Activated naive CD8-positive, alpha-beta T cell (primary cell): Measurements from ENCODE around the gene PGM2.

Experiments used
- H3K27ac Mint-ChIP-seq: one replicate; pipeline ENCODE4 v1.8.0; 2021; ENCODE audit warnings: mixed read lengths
- H3K27me3 Mint-ChIP-seq: one replicate; pipeline ENCODE4 v1.8.0; 2021; ENCODE audit warnings: mixed read lengths
- H3K36me3 Mint-ChIP-seq: one replicate; pipeline ENCODE4 v1.8.0; 2021; ENCODE audit warnings: mixed read lengths
- H3K4me1 Mint-ChIP-seq: one replicate; pipeline ENCODE4 v1.8.0; 2021; ENCODE audit warnings: low read depth, mixed read lengths
- H3K4me3 Mint-ChIP-seq: one replicate; pipeline ENCODE4 v1.8.0; 2021; ENCODE audit warnings: mild to moderate bottlenecking, mixed read lengths
- H3K9me3 Mint-ChIP-seq: one replicate; pipeline ENCODE4 v1.8.0; 2021; ENCODE audit warnings: low read depth, mixed read lengths

Gene PGM2

GRCh38 chr4:37865450-37865849 is 39.0 kb downstream of the PGM2 start:
- Mint-ChIP-seq H3K36me3 (peaks cover 29% of the 10 kb centered on the region), H3K4me3 (no peak overlapping the region), H3K27ac (no peak overlapping the region), H3K4me1 (no peaks in the 10 kb centered on the region), H3K9me3 (no peaks in the 10 kb centered on the region), H3K27me3 (no peaks in the 10 kb centered on the region)

DNA sequence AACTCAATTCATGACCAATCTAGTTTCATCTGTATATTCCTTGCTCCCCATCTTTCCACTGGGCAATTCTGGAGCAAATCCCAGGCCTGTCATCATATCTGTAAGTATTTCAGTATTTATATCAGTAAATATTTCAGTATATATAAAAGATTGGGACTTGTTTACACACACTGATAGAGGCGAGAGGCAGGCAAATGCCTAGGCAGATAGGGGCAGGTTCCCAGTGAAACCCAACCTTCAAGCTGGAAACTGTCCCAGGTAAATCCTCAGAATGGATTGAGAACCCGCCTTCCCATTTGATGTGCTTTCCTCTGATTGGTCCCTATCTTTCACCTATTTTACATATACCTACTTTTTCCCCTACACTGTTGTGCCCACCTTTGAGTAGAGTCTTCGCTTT is 40.6 kb downstream of the PGM2 start:
- H3K27ac Mint-ChIP-seq, result no peak overlapping the region
- H3K27me3 Mint-ChIP-seq, result no peaks in the 10 kb centered on the region
- H3K9me3 Mint-ChIP-seq, result no peaks in the 10 kb centered on the region
- H3K4me3 Mint-ChIP-seq, result no peak overlapping the region
- H3K36me3 Mint-ChIP-seq, result peaks cover 26% of the 10 kb centered on the region
- peaks cover 6% of the 10 kb centered on the region for H3K4me1 Mint-ChIP-seq

- peaks cover 18% of the 10 kb centered on the region for H3K4me1 Mint-ChIP-seq
- H3K27me3 Mint-ChIP-seq, result no peaks in the 10 kb centered on the region
- H3K36me3 Mint-ChIP-seq, result peaks cover 23% of the 10 kb centered on the region
- H3K9me3 Mint-ChIP-seq, result no peaks in the 10 kb centered on the region
- H3K4me3 Mint-ChIP-seq, result no peak overlapping the region
- H3K27ac Mint-ChIP-seq, result no peak overlapping the region
These were observed 41.8 kb downstream of the PGM2 start for GRCh38 chr4:37868238-37868637.

DNA sequence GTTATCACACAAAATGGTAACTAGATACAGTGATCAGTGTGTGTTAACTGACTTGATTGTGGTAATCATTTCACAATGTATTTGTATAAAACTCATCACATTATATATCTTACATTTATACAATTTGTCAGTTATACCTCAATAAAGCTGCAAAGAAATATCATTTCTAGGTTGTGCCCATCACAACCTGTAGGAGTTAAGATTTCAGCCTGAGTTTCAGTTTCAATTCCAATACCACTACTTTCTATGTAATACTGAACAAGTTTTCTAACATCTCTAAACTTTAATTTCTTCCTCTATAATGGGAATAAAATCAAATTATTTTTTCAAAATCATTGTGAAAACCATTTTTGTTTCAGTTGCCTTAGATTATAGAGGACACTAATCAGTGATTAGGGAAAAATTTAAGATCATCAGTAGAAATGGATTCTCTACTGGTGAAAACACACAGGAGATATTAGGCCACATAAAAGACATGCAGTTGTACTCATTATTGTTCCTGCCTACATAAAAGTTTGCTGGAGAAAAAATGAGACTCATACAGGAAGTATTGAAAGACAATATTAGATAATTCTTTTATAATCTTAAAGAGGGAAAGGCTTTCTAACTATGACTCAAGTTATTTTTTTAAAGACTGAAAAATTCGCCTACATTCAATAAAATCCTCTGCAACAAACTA is 46.0 kb downstream of the PGM2 start:
- Mint-ChIP-seq H3K27me3 (no peaks in the 10 kb centered on the region), H3K27ac (no peak overlapping the region), H3K4me3 (no peak overlapping the region), H3K36me3 (peaks cover 15% of the 10 kb centered on the region), H3K4me1 (peaks cover 21% of the 10 kb centered on the region), H3K9me3 (no peaks in the 10 kb centered on the region)

GRCh38 chr4:37873386-37873785 is 46.9 kb downstream of the PGM2 start:
- peaks cover 8% of the 10 kb centered on the region for H3K36me3 Mint-ChIP-seq
- peaks cover 21% of the 10 kb centered on the region for H3K4me1 Mint-ChIP-seq
- H3K27me3 Mint-ChIP-seq, result no peaks in the 10 kb centered on the region
- H3K4me3 Mint-ChIP-seq, result no peak overlapping the region
- no peaks in the 10 kb centered on the region for H3K9me3 Mint-ChIP-seq
- H3K27ac Mint-ChIP-seq, result peak overlapping the region; percentile 22

DNA sequence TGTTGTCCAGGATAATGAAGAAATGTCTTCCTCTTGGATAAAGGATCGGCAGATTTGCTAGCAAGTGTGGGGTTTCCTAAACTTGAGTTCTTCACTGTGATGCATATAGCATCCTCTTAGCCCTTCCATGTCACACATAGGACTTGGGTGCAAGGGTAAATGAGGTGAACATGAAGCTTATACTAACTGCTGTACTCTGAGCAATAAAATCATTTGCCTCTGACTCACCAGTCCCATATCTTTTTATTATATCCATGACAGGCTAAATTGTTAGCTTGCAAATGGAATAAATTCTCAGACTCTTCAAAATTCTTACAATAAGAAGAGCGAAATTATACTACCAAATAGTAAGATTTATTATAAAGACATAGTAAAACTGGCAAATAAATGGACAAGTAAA is 49.7 kb downstream of the PGM2 start:
- Mint-ChIP-seq H3K4me3 (no peak overlapping the region), H3K27ac (no peak overlapping the region), H3K9me3 (no peaks in the 10 kb centered on the region), H3K27me3 (no peaks in the 10 kb centered on the region), H3K4me1 (peaks cover 22% of the 10 kb centered on the region), H3K36me3 (peaks cover 2% of the 10 kb centered on the region)

- Mint-ChIP-seq H3K27me3 (no peaks in the 10 kb centered on the region), H3K36me3 (peaks cover 2% of the 10 kb centered on the region), H3K4me1 (peaks cover 3% of the 10 kb centered on the region), H3K4me3 (no peak overlapping the region), H3K9me3 (no peaks in the 10 kb centered on the region), H3K27ac (no peak overlapping the region)
These were observed 52.9 kb downstream of the PGM2 start for GRCh38 chr4:37879365-37879764.

DNA sequence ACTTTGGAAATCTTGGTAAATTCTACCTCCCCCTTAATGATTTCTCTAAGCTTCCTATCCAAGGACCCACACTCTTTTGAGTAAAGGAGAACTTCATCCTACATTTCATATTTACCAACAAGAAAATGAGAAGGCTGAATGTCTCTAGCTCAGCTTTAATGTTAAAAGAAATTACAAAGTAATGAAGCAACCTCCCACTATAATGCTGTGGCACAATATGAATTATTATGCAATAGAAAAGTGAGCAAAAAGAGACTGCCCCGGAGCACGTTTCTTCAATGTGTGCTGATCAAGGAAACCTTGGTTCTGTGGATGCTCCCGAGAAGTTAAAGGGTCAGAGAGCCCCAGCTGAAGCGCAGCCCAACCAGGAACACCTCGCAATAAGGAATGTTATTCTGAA is 55.3 kb downstream of the PGM2 start:
- no peak overlapping the region for H3K4me3 Mint-ChIP-seq
- H3K27ac Mint-ChIP-seq, result no peak overlapping the region
- H3K4me1 Mint-ChIP-seq, result peaks cover 5% of the 10 kb centered on the region
- no peaks in the 10 kb centered on the region for H3K36me3 Mint-ChIP-seq
- H3K27me3 Mint-ChIP-seq, result peaks cover 3% of the 10 kb centered on the region
- H3K9me3 Mint-ChIP-seq, result no peaks in the 10 kb centered on the region

- Mint-ChIP-seq H3K9me3 (no peaks in the 10 kb centered on the region), H3K36me3 (no peaks in the 10 kb centered on the region), H3K27me3 (peaks cover 3% of the 10 kb centered on the region), H3K27ac (no peak overlapping the region), H3K4me1 (peaks cover 5% of the 10 kb centered on the region), H3K4me3 (no peak overlapping the region)
These were observed 56.3 kb downstream of the PGM2 start for GRCh38 chr4:37882665-37883296.

DNA sequence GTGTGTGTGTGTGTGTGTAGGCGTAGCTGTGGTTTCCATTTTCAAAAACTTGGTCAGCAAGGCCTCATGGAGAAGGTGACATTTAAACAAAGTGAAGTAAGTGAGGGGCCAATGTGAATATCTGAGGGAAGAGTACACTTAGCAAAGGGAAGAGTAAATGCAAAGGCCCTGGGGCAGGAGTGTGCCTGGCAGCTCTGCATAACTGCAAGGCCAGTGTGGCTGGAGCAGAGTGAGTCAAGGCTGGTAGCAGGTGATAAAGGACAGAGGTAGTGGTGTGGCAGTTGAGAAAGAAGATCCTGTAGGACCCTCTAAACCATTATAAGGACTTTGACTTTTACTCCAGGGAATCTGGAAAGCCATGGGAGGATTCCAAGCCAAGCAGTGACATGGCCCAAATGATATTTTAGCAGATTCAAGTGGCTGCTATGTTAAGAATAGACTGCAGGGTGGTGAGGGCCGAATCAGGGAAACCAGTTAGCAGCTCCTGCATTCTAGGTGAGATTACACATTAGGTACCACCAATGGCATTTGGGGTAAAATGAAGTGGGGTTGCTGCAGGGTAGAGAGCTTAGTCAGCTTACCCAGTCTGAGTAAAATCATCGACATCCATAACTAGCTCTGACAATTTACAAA is 58.5 kb downstream of the PGM2 start:
- no peak overlapping the region for H3K4me3 Mint-ChIP-seq
- no peaks in the 10 kb centered on the region for H3K9me3 Mint-ChIP-seq
- H3K4me1 Mint-ChIP-seq, result peaks cover 3% of the 10 kb centered on the region
- no peak overlapping the region for H3K27ac Mint-ChIP-seq
- H3K36me3 Mint-ChIP-seq, result no peaks in the 10 kb centered on the region
- peaks cover 3% of the 10 kb centered on the region for H3K27me3 Mint-ChIP-seq

GRCh38 chr4:37885496-37885895 is 59.0 kb downstream of the PGM2 start:
- Mint-ChIP-seq H3K4me3 (no peak overlapping the region), H3K9me3 (no peaks in the 10 kb centered on the region), H3K36me3 (no peaks in the 10 kb centered on the region), H3K27ac (no peak overlapping the region), H3K4me1 (peaks cover 3% of the 10 kb centered on the region), H3K27me3 (peaks cover 3% of the 10 kb centered on the region)

DNA sequence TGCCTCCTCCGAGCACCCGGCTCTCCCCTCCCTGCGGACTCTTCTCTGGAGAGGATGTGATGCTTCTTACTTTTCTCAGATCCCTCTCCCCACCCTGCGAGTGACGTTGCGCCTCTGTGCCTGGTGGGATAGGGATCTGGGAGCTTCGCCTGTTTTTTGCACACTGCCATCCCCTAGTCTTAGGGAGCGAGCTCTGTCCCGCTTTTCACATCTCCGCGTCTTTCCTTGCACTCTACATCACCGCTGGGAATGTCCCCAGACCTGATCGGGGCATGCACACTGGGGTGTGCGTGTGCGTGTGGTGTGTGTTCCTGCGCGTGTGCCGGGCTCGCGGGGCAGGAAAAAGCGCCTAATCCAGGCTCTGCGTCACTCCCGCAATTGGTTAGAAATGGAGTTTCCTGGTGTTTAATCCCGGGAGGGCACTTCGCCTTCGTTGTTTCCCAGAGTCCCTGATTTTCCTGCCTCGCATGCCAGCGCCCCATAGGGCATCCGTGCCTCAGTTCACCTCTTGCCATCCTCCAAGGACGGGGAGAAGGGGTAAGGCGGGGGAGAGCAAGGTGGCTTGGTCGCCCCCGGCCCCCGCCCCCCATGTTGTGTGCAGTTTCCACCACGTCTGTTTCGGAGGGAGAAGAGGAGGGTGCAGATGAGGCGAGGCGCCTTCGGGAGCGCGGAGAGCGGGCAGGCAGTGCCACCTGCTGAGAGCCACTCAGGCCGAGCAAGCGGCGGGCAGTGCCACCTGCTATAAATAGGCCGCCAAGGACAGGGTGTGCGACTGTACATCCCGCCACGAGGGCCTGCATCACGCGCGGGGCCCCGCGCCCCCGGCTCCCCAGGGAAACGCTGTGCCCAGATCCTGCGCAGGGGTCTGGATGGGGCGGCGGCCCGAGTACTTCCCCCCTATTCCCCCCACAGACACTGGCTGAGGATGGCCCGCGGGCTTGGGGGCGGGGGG is 63.6 kb downstream of the PGM2 start:
- no peak overlapping the region for H3K27ac Mint-ChIP-seq
- peaks cover 33% of the 10 kb centered on the region for H3K4me1 Mint-ChIP-seq
- no peaks in the 10 kb centered on the region for H3K36me3 Mint-ChIP-seq
- H3K4me3 Mint-ChIP-seq, result peak overlapping the region; percentile 59
- H3K27me3 Mint-ChIP-seq, result no peaks in the 10 kb centered on the region
- no peaks in the 10 kb centered on the region for H3K9me3 Mint-ChIP-seq

DNA sequence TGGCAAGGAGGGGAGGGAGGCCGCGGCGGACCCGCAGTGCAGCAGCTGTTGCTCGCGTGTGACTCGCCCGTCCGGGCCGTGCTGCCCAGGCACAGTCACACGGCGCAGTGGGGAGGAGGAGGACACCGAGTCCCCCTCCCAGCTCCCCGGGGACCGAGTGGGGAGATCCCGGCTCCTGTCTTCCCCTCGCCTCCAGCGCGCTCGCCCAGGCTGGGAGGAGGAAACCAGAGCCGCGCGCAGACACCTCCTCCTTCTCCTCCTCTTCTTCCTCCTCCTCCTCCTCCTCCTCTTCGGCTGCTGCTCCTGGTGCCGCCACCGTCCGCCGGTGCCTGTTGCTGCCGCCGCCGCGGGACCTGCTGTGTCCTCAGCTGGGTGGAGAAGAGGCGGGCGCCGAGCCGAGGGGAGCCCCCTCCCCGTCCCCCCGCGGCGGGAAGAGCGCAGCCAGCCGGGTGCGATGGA is 64.3 kb downstream of the PGM2 start, which contains the start of gene TBC1D1:
TBC1D1 (plus strand) TSS at position 284 of the 459 bp plus-strand sequence. CDS start 11,012 bp downstream, outside the sequence.
- H3K27me3 Mint-ChIP-seq, result no peaks in the 10 kb centered on the region
- peaks cover 39% of the 10 kb centered on the region for H3K4me1 Mint-ChIP-seq
- no peaks in the 10 kb centered on the region for H3K36me3 Mint-ChIP-seq
- peak within 1 kb of the TSS; percentile 96 for H3K27ac Mint-ChIP-seq
- peak within 1 kb of the TSS; percentile 94 for H3K4me3 Mint-ChIP-seq
- no peaks in the 10 kb centered on the region for H3K9me3 Mint-ChIP-seq

DNA sequence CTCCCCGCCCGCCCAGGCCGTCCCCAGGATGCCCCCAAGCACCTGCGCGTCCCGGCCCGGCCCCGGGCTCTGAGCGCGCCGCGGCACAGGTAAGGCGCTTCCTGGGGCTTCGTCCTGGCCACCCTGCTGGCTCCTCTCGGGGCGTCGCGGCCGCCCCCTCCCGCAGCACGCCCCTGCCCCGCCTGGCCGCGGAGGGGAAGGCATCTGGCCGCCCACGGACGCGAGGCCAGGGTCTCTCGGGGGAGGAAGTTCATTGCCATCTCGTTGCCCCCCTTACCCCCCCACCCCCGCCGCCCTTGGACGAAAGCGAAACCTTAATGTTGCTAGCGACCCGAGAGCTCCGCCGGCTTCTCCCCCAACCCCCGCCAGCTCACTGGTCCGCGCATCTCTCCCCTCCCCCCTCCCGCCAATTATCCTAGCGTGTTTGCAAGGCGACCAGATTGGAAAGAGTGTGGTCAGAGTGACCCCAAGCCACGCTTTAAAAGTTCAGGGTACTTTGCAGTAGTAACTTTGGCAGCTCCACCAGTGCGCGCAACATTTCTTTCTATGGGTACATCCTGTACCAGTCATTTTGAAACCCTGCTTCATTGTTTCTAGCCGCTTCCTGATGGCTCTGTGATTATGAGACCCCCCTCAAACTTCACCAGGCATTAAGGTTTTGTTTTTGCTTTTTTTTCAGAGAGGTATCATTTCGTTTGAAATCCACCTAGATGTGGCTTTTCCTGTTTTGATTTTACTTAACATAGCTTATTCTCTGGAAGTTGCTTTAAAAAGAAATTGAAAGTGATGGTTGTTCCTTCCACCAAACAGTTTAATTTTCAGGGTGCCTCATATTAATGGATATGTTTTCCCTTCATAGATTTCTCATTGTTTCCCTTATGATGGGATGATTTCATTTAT is 65.0 kb downstream of the PGM2 start:
- H3K9me3 Mint-ChIP-seq, result no peaks in the 10 kb centered on the region
- peak overlapping the region; percentile 94 for H3K4me3 Mint-ChIP-seq
- H3K27ac Mint-ChIP-seq, result peak overlapping the region; percentile 96
- no peaks in the 10 kb centered on the region for H3K27me3 Mint-ChIP-seq
- H3K4me1 Mint-ChIP-seq, result peaks cover 44% of the 10 kb centered on the region
- H3K36me3 Mint-ChIP-seq, result no peaks in the 10 kb centered on the region
